Endothelial cell of umbilical vein (primary cell): ENCODE data around the gene SPPL2C. TPM values are rescaled to one million over a fixed set of nuclear protein-coding genes. Genes with fewer than 3 reads are reported as not detected.

Source experiments
- BruUV-seq: library from RNA; stranded (reverse); fragments of 400-500 nt; replicated peaks from 2 replicates; lab custom pipeline; 2021; lab: Mats Ljungman, UMichigan
- CTCF ChIA-PET: fragments of 300-600, 350-600 bp; sonication (Branson Sonifier 250); formaldehyde crosslinking; loops from one replicate; lab custom pipeline; 2021; ENCODE audit warnings: antibody characterized with exemption, inconsistent platforms; lab: Charles Lee
- POLR2A ChIA-PET: fragments of 300-600, 350-600 bp; sonication (Branson Sonifier 250); formaldehyde crosslinking; loops from one replicate; lab custom pipeline; 2021; ENCODE audit warnings: antibody characterized with exemption, inconsistent platforms; lab: Charles Lee
- DNase-seq: peaks from one replicate; pipeline ENCODE4 v3.0.0-alpha.2; 2011; ENCODE audit warnings: low read depth, low spot score
- FAIRE-seq: peaks from 2 replicates; lab custom pipeline; 2011; peaks lifted over from hg19 to GRCh38; lab: Jason Lieb, UNC
- H2AFZ ChIP-seq: 2 replicates; pipeline ENCODE4 v1.6.0; 2012; ENCODE audit warnings: low read depth, low read length, control low read depth, inconsistent platforms
- H3K27ac ChIP-seq: 2 replicates; pipeline ENCODE4 v1.5.1; 2011; ENCODE audit warnings: low read depth, mild to moderate bottlenecking, control low read depth, low read length, moderate library complexity; ENCODE audit not compliant: insufficient read depth
- H3K27me3 ChIP-seq, 2 experiments: 2 replicates each; pipeline versions ENCODE4 v1.6.0 to v1.6.1; 2011; ENCODE audit warnings: low read length in 2 of 2, mixed read lengths in 1 of 2; ENCODE audit not compliant: control insufficient read depth in 2 of 2, insufficient read depth in 2 of 2
- H3K36me3 ChIP-seq, 2 experiments: 2 replicates in 1 of 2; 3 replicates in 1 of 2; pipeline ENCODE4 v1.5.1; 2011; ENCODE audit warnings: low read length in 2 of 2, mild to moderate bottlenecking in 1 of 2, moderate library complexity in 1 of 2; ENCODE audit not compliant: control insufficient read depth in 2 of 2, insufficient read depth in 2 of 2; ENCODE audit errors: extremely low read depth in 1 of 2
- H3K4me1 ChIP-seq: 3 replicates; pipeline ENCODE4 v1.5.1; 2011; ENCODE audit warnings: mild to moderate bottlenecking, low read length; ENCODE audit not compliant: control insufficient read depth, insufficient read depth; ENCODE audit errors: extremely low read depth
- H3K4me2 ChIP-seq: 2 replicates; pipeline ENCODE4 v1.6.1; 2011; ENCODE audit warnings: low read length, control low read depth, mixed read lengths; ENCODE audit not compliant: insufficient read depth
- H3K4me3 ChIP-seq, 3 experiments: fragments of 200-600 bp in 1 of 3; sonication (generic), shearing (Covaris generic) in 1 of 3; replicated peaks in 1 of 3; 2 replicates each; pipeline ENCODE4 v1.5.1; 2011 to 2016; ENCODE audit warnings: control low read depth in 3 of 3, low read length in 3 of 3, mild to moderate bottlenecking in 2 of 3, inconsistent platforms in 1 of 3, low read depth in 1 of 3, moderate library complexity in 1 of 3; ENCODE audit not compliant: insufficient read depth in 1 of 3
- H3K79me2 ChIP-seq: 2 replicates; pipeline ENCODE4 v1.6.0; 2012; ENCODE audit warnings: low read length, inconsistent platforms; ENCODE audit not compliant: control insufficient read depth, insufficient read depth
- H3K9ac ChIP-seq: replicated peaks from 2 replicates; pipeline ENCODE3; 2011; ENCODE audit warnings: low read length, control low read depth; ENCODE audit not compliant: insufficient read depth; ENCODE audit errors: extremely low read depth
- H3K9me1 ChIP-seq: replicated peaks from 3 replicates; pipeline ENCODE4 v1.6.0; 2011; ENCODE audit warnings: mild to moderate bottlenecking, low read length; ENCODE audit not compliant: control insufficient read depth, insufficient read depth; ENCODE audit errors: extremely low read depth
- H3K9me3 ChIP-seq: replicated peaks from 2 replicates; pipeline ENCODE4 v1.5.1; 2012; ENCODE audit warnings: low read length, inconsistent platforms; ENCODE audit not compliant: control insufficient read depth, insufficient read depth
- H4K20me1 ChIP-seq: replicated peaks from 2 replicates; pipeline ENCODE3; 2011; ENCODE audit warnings: mild to moderate bottlenecking, low read length; ENCODE audit not compliant: control insufficient read depth, insufficient read depth; ENCODE audit errors: extremely low read depth
- EZH2 ChIP-seq: IDR thresholded peaks from 2 replicates; pipeline ENCODE4 v1.6.1; 2012; ENCODE audit warnings: borderline replicate concordance, low read depth, mild to moderate bottlenecking, moderate library complexity, low read length, inconsistent platforms; ENCODE audit not compliant: severe bottlenecking
- FOS ChIP-seq: IDR thresholded peaks from 2 replicates; pipeline ENCODE4 v1.6.1; 2011; ENCODE audit warnings: mild to moderate bottlenecking, low read length, moderate library complexity, borderline replicate concordance; ENCODE audit not compliant: insufficient read depth
- GATA2 ChIP-seq: IDR thresholded peaks from 2 replicates; pipeline ENCODE4 v1.7.0; 2011; ENCODE audit warnings: low read depth, mild to moderate bottlenecking, moderate library complexity, mixed read lengths, low read length; ENCODE audit not compliant: insufficient read length, insufficient read depth
- JUN ChIP-seq: IDR thresholded peaks from 2 replicates; pipeline ENCODE4 v1.6.1; 2011; ENCODE audit warnings: borderline replicate concordance, low read depth; ENCODE audit not compliant: insufficient read length, insufficient read depth
- MYC ChIP-seq: IDR thresholded peaks from one replicate; pipeline ENCODE4 v1.6.1; 2011; ENCODE audit warnings: mild to moderate bottlenecking, low read depth, low read length
- POLR2A ChIP-seq: IDR thresholded peaks from 2 replicates; pipeline ENCODE4 v1.6.1; 2012; ENCODE audit warnings: low read depth, mild to moderate bottlenecking, control low read depth, low read length
- POLR2AphosphoS5 ChIP-seq: IDR thresholded peaks from 2 replicates; pipeline ENCODE4 v1.6.1; 2012; ENCODE audit warnings: low read depth, mild to moderate bottlenecking, control low read depth, low read length, moderate library complexity; ENCODE audit not compliant: insufficient read depth
- dilution Hi-C: fragments of 300-500 bp; cut with MboI; formaldehyde crosslinking; loops from one replicate; pipeline ENCODE4 v1.15.0; 2019; ENCODE audit warnings: low sequenced_read_pairs; ENCODE audit not compliant: extremely low pct_ligation_motif_present
- intact Hi-C: fragments of 100-400 bp; cut with micrococcal nuclease; formaldehyde crosslinking; loops from one replicate; pipeline ENCODE4 v1.10.0; 2022
- polyA plus RNA-seq, 4 experiments: library from polyadenylated mRNA; depleted of rRNA in 3 of 4; stranded (reverse) in 3 of 4; unstranded in 1 of 4; fragments of >200 nt; gene quantifications; 2 replicates each; pipeline versions ENCODE4 v1.2.1 to v1.2.3, GENCODE V29; 2011 to 2012; ENCODE audit warnings: missing spikeins in 1 of 4
- total RNA-seq: library from RNA; stranded (reverse); gene quantifications from 2 replicates; pipeline ENCODE4 v1.2.3, GENCODE V29; 2021
- TF ChIP-seq, protein P1 (sequence below): IDR thresholded peaks from 2 replicates; pipeline ENCODE4 v1.6.1; 2011; ENCODE audit not compliant: insufficient read depth, insufficient read length
- TF ChIP-seq, protein P2 (sequence below), 2 donors: IDR thresholded peaks; 1 replicate in 1 of 2; 2 replicates in 1 of 2; pipeline ENCODE4 v1.5.1; 2011; ENCODE audit warnings: low read length in 2 of 2, mild to moderate bottlenecking in 2 of 2, moderate library complexity in 2 of 2, control low read depth in 1 of 2, inconsistent platforms in 1 of 2, low read depth in 1 of 2; ENCODE audit not compliant: insufficient read depth in 1 of 2; ENCODE audit errors: extremely low read depth in 1 of 2

The SPPL2C gene
- total and polyA plus RNA-seq, 2 donors (not counting 3 experiments of a cell fraction or from before 2014, with no cell fraction given) = not detected

DNA sequence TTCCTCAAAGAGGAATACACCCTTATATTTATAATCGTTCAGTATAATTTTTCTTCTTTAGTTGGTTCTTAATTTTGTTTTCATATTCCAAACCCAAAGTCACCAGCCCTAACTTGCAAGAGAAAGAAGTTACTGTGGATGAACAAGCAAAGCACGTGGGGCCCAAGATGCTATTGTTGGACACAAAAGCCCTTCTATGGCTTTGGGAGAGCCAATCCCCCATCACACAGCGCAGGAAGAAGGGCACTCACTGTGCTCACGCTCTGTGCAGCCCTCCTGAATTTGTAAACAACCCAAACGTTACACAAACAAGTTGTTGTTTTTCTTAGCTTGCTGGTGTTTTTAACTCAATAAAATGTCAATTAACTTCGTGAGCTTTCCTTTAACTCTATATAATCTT, 22.5 kb downstream of the SPPL2C start:
- Histone ChIP-seq H3K9me1 (no peaks in the 10 kb centered on the region), H2AFZ (no peak overlapping the region), H3K27ac (no peak overlapping the region), H3K4me2 (no peak overlapping the region), H3K27me3 (peaks cover 4 to 5% of the 10 kb centered on the region in 2 experiments), H4K20me1 (no peaks in the 10 kb centered on the region), H3K79me2 (no peaks in the 10 kb centered on the region), H3K4me3 (no peak overlapping the region), H3K4me1 (no peaks in the 10 kb centered on the region), H3K9ac (no peak overlapping the region), H3K36me3 (no peaks in the 10 kb centered on the region), H3K9me3 (no peaks in the 10 kb centered on the region)
- TF ChIP-seq, protein P1, sequence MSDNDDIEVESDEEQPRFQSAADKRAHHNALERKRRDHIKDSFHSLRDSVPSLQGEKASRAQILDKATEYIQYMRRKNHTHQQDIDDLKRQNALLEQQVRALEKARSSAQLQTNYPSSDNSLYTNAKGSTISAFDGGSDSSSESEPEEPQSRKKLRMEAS = no peak
- TF ChIP-seq POLR2A (no peak), POLR2AphosphoS5 (no peak), FOS (no peak), MYC (no peak), EZH2 (no peak), JUN (no peak), GATA2 (no peak)
- TF ChIP-seq, protein P2, sequence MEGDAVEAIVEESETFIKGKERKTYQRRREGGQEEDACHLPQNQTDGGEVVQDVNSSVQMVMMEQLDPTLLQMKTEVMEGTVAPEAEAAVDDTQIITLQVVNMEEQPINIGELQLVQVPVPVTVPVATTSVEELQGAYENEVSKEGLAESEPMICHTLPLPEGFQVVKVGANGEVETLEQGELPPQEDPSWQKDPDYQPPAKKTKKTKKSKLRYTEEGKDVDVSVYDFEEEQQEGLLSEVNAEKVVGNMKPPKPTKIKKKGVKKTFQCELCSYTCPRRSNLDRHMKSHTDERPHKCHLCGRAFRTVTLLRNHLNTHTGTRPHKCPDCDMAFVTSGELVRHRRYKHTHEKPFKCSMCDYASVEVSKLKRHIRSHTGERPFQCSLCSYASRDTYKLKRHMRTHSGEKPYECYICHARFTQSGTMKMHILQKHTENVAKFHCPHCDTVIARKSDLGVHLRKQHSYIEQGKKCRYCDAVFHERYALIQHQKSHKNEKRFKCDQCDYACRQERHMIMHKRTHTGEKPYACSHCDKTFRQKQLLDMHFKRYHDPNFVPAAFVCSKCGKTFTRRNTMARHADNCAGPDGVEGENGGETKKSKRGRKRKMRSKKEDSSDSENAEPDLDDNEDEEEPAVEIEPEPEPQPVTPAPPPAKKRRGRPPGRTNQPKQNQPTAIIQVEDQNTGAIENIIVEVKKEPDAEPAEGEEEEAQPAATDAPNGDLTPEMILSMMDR (IDR thresholded peaks at IDR 0.05; ENCODE audit: extremely low read depth in 1 of 2, insufficient read depth in 1 of 2, low read depth in 1 of 2, low read length in 2 of 2) = no peak
- intact Hi-C loops = no loop called here
- FAIRE-seq = no peak
- no TSS peak for BruUV-seq
- ChIA-PET POLR2A (no interaction called here), CTCF (interaction anchor here (1.2 kb wide), 1 partner anchor 227 kb away, joined by 5 read pairs; no protein-coding TSS in a partner anchor)
- no peak for DNase-seq
- dilution Hi-C loops = no loop called here
